ENCODE data around the gene LCK.

DNA sequence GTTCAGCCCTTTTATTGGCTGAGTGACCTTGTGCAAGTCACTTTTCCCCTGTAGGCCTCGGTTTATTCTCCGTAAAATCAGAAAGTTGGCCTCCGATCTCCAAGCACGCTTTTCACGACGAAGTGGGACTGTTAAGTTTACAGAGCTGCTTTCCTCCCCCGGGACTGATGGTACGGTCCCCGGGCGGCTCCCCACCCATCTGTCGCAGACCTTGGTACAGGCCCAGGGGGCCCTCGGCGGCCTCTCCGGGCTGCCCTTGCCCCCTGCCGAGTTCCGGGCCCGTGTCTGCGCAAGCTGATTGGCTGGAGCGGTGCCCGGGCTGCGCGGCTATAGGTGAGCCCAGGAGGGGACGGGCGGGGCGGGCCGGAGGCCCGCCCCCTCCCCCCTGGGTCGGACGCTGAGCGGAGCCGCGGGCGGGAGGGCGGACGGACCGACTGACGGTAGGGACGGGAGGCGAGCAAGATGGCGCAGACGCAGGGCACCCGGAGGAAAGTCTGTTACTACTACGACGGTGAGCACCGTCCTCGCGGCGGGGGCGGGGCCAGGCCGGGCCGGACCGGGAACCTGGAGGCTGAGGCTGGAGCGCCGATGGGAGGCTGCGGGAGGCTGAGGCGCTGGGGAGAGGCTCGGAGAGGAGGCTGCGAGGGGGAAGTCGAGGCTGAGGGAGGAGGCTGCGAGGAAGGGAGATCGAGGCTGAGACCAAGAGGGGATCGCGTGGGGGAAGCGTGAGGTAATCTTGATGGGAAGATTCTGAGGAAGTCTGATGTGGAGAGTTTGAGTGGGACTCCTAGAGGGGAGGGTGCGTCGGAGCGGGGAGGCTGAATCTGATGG, 40.9 kb downstream of the LCK start, which contains the start of gene HDAC1:
- TF ChIP-seq POLR2AphosphoS5 (IDR thresholded peaks at IDR 0.05; ENCODE audit: borderline replicate concordance, low read depth, low read length) = peak; percentile 81; the same call in 1 of the 2 replicates
- TF ChIP-seq EZH2 (IDR thresholded peaks at IDR 0.05) = no peak
- peak; percentile 16 for TF ChIP-seq FOXP2 (optimal IDR thresholded peaks at IDR 0.05; ENCODE audit: control extremely low read depth, extremely low read length, insufficient read depth)
